Spinal cord (tissue), 10 donors: ENCODE data around the gene FAM83B. TPM values are rescaled to one million over a fixed set of nuclear protein-coding genes. Genes with fewer than 3 reads are reported as not detected.
A peak's percentile ranks its signal among the peaks of the same experiment; 100 is the strongest.

Source experiments
- DNase-seq, 6 donors: peaks; one replicate each; pipeline versions ENCODE4 v3.0.0 to v3.0.0-alpha.2; 2013 to 2015; ENCODE audit warnings: low spot score in 6 of 6, low read depth in 4 of 6
- H3K27ac ChIP-seq: one replicate; pipeline ENCODE4 v1.5.1; 2013; ENCODE audit warnings: low read depth, low read length, control low read depth
- H3K27me3 ChIP-seq: one replicate; pipeline ENCODE4 v1.6.1; 2013; ENCODE audit warnings: low read length; ENCODE audit not compliant: control insufficient read depth, insufficient read depth
- H3K36me3 ChIP-seq: one replicate; pipeline ENCODE4 v1.6.1; 2013; ENCODE audit warnings: low read length; ENCODE audit not compliant: control insufficient read depth, insufficient read depth
- H3K4me1 ChIP-seq: one replicate; pipeline ENCODE4 v1.6.1; 2013; ENCODE audit warnings: low read length; ENCODE audit not compliant: control insufficient read depth, insufficient read depth
- H3K4me3 ChIP-seq: one replicate; pipeline ENCODE4 v1.5.1; 2013; ENCODE audit warnings: low read depth, low read length, control low read depth
- H3K9me3 ChIP-seq: one replicate; pipeline ENCODE4 v1.6.1; 2013; ENCODE audit warnings: low read length; ENCODE audit not compliant: control insufficient read depth, insufficient read depth
- WGBS: methylation state at CpG from one replicate; pipeline ENCODE4 v1.1.5; 2013; ENCODE audit warnings: missing lambda C conversion rate; ENCODE audit not compliant: insufficient coverage; 5-methylcytosine and 5-hydroxymethylcytosine counted together
- polyA plus RNA-seq, 2 donors: library from polyadenylated mRNA; unstranded; fragments of 120-200 nt; gene quantifications; one replicate each; pipeline ENCODE4 v1.2.1, GENCODE V29; 2013; ENCODE audit not compliant: insufficient read length in 2 of 2
- total RNA-seq, 2 donors: library from RNA; depleted of rRNA in 1 of 2; stranded (reverse); fragments of 120-200 nt in 1 of 2; fragments of >200 nt in 1 of 2; gene quantifications; one replicate each; pipeline versions ENCODE4 v1.2.3 to v1.2.4, GENCODE V29; 2013 to 2014
- donor health status: healthy.

Gene FAM83B
- total and polyA plus RNA-seq, 4 donors = 0.06 to 0.30 (median 0.17) TPM; not detected in 1

- peak in 1 of 6 donors; percentile 12 for DNase-seq
- H3K9me3 ChIP-seq = peaks cover 3% of the 10 kb centered on the region
- no peaks in the 10 kb centered on the region for H3K27me3 ChIP-seq
- H3K36me3 ChIP-seq = no peaks in the 10 kb centered on the region
- no peak overlapping the region for H3K4me3 ChIP-seq
- no peaks in the 10 kb centered on the region for H3K4me1 ChIP-seq
- 83% methylated on average over 1 of the region's 3 CpGs for WGBS
- H3K27ac ChIP-seq = no peak overlapping the region
Observed at GRCh38 chr6:54856129-54856528, 9.6 kb downstream of the FAM83B start.

- H3K4me3 ChIP-seq = no peak overlapping the region
- H3K27ac ChIP-seq = no peak overlapping the region
- no peaks in the 10 kb centered on the region for H3K4me1 ChIP-seq
- H3K27me3 ChIP-seq = no peaks in the 10 kb centered on the region
- H3K36me3 ChIP-seq = no peaks in the 10 kb centered on the region
- no peak for DNase-seq
- H3K9me3 ChIP-seq = no peaks in the 10 kb centered on the region
Observed at GRCh38 chr6:54860132-54860531, 13.6 kb downstream of the FAM83B start.

GRCh38 chr6:54860739-54861138 is 14.2 kb downstream of the FAM83B start:
- DNase-seq = no peak
- H3K9me3 ChIP-seq = no peaks in the 10 kb centered on the region
- no peak overlapping the region for H3K4me3 ChIP-seq
- WGBS = no CpG with 5 or more reads among the region's 5 CpGs
- no peaks in the 10 kb centered on the region for H3K36me3 ChIP-seq
- no peak overlapping the region for H3K27ac ChIP-seq
- no peaks in the 10 kb centered on the region for H3K4me1 ChIP-seq
- H3K27me3 ChIP-seq = no peaks in the 10 kb centered on the region

- 87% methylated on average over 4 of the region's 10 CpGs for WGBS
- no peak overlapping the region for H3K4me3 ChIP-seq
- no peaks in the 10 kb centered on the region for H3K36me3 ChIP-seq
- H3K27me3 ChIP-seq = no peaks in the 10 kb centered on the region
- no peak for DNase-seq
- H3K4me1 ChIP-seq = no peaks in the 10 kb centered on the region
- H3K27ac ChIP-seq = no peak overlapping the region
- H3K9me3 ChIP-seq = no peaks in the 10 kb centered on the region
Observed at GRCh38 chr6:54861905-54862616, 15.5 kb downstream of the FAM83B start.

GRCh38 chr6:54864272-54864671 is 17.7 kb downstream of the FAM83B start:
- no peak for DNase-seq
- H3K36me3 ChIP-seq = no peaks in the 10 kb centered on the region
- H3K4me3 ChIP-seq = no peak overlapping the region
- WGBS = 85% methylated on average over 2 of the region's 2 CpGs
- H3K4me1 ChIP-seq = no peaks in the 10 kb centered on the region
- H3K9me3 ChIP-seq = no peaks in the 10 kb centered on the region
- H3K27me3 ChIP-seq = no peaks in the 10 kb centered on the region
- H3K27ac ChIP-seq = no peak overlapping the region

- 89% methylated on average over 5 of the region's 5 CpGs for WGBS
Observed at GRCh38 chr6:54865091-54865631, 18.6 kb downstream of the FAM83B start.

GRCh38 chr6:54868556-54868955 is 22.0 kb downstream of the FAM83B start:
- no peak for DNase-seq
- no peaks in the 10 kb centered on the region for H3K4me1 ChIP-seq
- no peak overlapping the region for H3K4me3 ChIP-seq
- H3K9me3 ChIP-seq = no peaks in the 10 kb centered on the region
- H3K36me3 ChIP-seq = no peaks in the 10 kb centered on the region
- no peaks in the 10 kb centered on the region for H3K27me3 ChIP-seq
- no peak overlapping the region for H3K27ac ChIP-seq

More at GRCh38 chr6:54865091-54865631, 18.6 kb downstream of the FAM83B start:
- no peaks in the 10 kb centered on the region for H3K9me3 ChIP-seq
- DNase-seq = no peak
- H3K27me3 ChIP-seq = no peaks in the 10 kb centered on the region
- no peak overlapping the region for H3K4me3 ChIP-seq
- no peaks in the 10 kb centered on the region for H3K36me3 ChIP-seq
- H3K4me1 ChIP-seq = no peaks in the 10 kb centered on the region
- H3K27ac ChIP-seq = no peak overlapping the region

- no peaks in the 10 kb centered on the region for H3K4me1 ChIP-seq
- H3K9me3 ChIP-seq = no peaks in the 10 kb centered on the region
- no CpG with 5 or more reads among the region's 1 CpG for WGBS
- no peak for DNase-seq
- H3K36me3 ChIP-seq = no peaks in the 10 kb centered on the region
- H3K4me3 ChIP-seq = no peak overlapping the region
- H3K27ac ChIP-seq = no peak overlapping the region
- H3K27me3 ChIP-seq = no peaks in the 10 kb centered on the region
Observed at GRCh38 chr6:54873599-54873998, 27.0 kb downstream of the FAM83B start.

- H3K27me3 ChIP-seq = no peaks in the 10 kb centered on the region
- no CpG with 5 or more reads among the region's 2 CpGs for WGBS
Observed at GRCh38 chr6:54874349-54875048, 27.9 kb downstream of the FAM83B start.

GRCh38 chr6:54875539-54875938 is 29.0 kb downstream of the FAM83B start:
- DNase-seq = no peak
- Histone ChIP-seq H3K27me3 (no peaks in the 10 kb centered on the region), H3K36me3 (no peaks in the 10 kb centered on the region), H3K9me3 (no peaks in the 10 kb centered on the region), H3K4me3 (no peak overlapping the region), H3K27ac (no peak overlapping the region), H3K4me1 (no peaks in the 10 kb centered on the region)
- WGBS = 77% methylated on average over 2 of the region's 3 CpGs

More at GRCh38 chr6:54874349-54875048, 27.9 kb downstream of the FAM83B start:
- Histone ChIP-seq H3K9me3 (no peaks in the 10 kb centered on the region), H3K4me3 (no peak overlapping the region), H3K4me1 (no peaks in the 10 kb centered on the region), H3K36me3 (no peaks in the 10 kb centered on the region), H3K27ac (no peak overlapping the region)
- no peak for DNase-seq
